Keratinocyte (primary cell): ENCODE results near the gene TLE6. TPM values are rescaled to one million over a fixed set of nuclear protein-coding genes. Genes with fewer than 3 reads are reported as not detected.

Experiments used
- DNase-seq: peaks from one replicate; pipeline ENCODE4 v3.0.0-alpha.2; 2011; ENCODE audit warnings: low read depth, missing footprints, low spot score
- FAIRE-seq: peaks from 2 replicates; lab custom pipeline; 2011; peaks lifted over from hg19 to GRCh38; lab: Jason Lieb, UNC
- H2AFZ ChIP-seq: 2 replicates; pipeline ENCODE4 v1.6.0; 2012; ENCODE audit warnings: low read length, control low read depth, inconsistent platforms; ENCODE audit not compliant: control insufficient read depth
- H3K27ac ChIP-seq: 2 replicates; pipeline ENCODE4 v1.5.1; 2011; ENCODE audit warnings: low read length; ENCODE audit not compliant: control insufficient read depth, insufficient read depth
- H3K27me3 ChIP-seq: 3 replicates; pipeline ENCODE4 v1.6.0; 2011; ENCODE audit warnings: low read length; ENCODE audit not compliant: control insufficient read depth, insufficient read depth; ENCODE audit errors: extremely low read depth
- H3K36me3 ChIP-seq, 2 experiments: 2 replicates in 1 of 2; 3 replicates in 1 of 2; pipeline ENCODE4 v1.5.1; 2011; ENCODE audit warnings: low read length in 2 of 2, mild to moderate bottlenecking in 1 of 2; ENCODE audit not compliant: control insufficient read depth in 2 of 2, insufficient read depth in 2 of 2; ENCODE audit errors: extremely low read depth in 1 of 2
- H3K4me1 ChIP-seq: 3 replicates; pipeline ENCODE4 v1.5.1; 2011; ENCODE audit warnings: low read length; ENCODE audit not compliant: control insufficient read depth, insufficient read depth; ENCODE audit errors: extremely low read depth
- H3K4me2 ChIP-seq: 3 replicates; pipeline ENCODE4 v1.6.0; 2011; ENCODE audit warnings: low read depth, low read length; ENCODE audit not compliant: control insufficient read depth, insufficient read depth; ENCODE audit errors: extremely low read depth
- H3K4me3 ChIP-seq, 3 experiments: fragments of 200-600 bp in 1 of 3; sonication (generic) in 1 of 3; 2 replicates in 2 of 3; 3 replicates in 1 of 3; pipeline ENCODE4 v1.5.1; 2011 to 2016; ENCODE audit warnings: low read length in 3 of 3, mild to moderate bottlenecking in 3 of 3, control low read depth in 2 of 3, inconsistent platforms in 1 of 3, low read depth in 1 of 3, mixed read lengths in 1 of 3, mixed run types in 1 of 3, moderate library complexity in 1 of 3; ENCODE audit not compliant: control insufficient read depth in 2 of 3, insufficient read depth in 2 of 3; ENCODE audit errors: extremely low read depth in 1 of 3
- H3K79me2 ChIP-seq: 2 replicates; pipeline ENCODE4 v1.6.0; 2012; ENCODE audit warnings: low read length; ENCODE audit not compliant: control insufficient read depth, insufficient read depth
- H3K9ac ChIP-seq: 3 replicates; pipeline ENCODE4 v1.6.0; 2011; ENCODE audit warnings: low read length; ENCODE audit not compliant: control insufficient read depth, insufficient read depth; ENCODE audit errors: extremely low read depth
- H3K9me1 ChIP-seq: 3 replicates; pipeline ENCODE4 v1.6.0; 2011; ENCODE audit warnings: low read length; ENCODE audit not compliant: control insufficient read depth, insufficient read depth; ENCODE audit errors: extremely low read depth
- H3K9me3 ChIP-seq: 2 replicates; pipeline ENCODE4 v1.5.1; 2012; ENCODE audit warnings: low read depth, low read length; ENCODE audit not compliant: control insufficient read depth
- H4K20me1 ChIP-seq: 3 replicates; pipeline ENCODE4 v1.6.0; 2011; ENCODE audit warnings: low read length; ENCODE audit not compliant: control insufficient read depth, insufficient read depth; ENCODE audit errors: extremely low read depth
- CTCF ChIP-seq, 3 experiments: IDR thresholded peaks in 1 of 3; conservative IDR thresholded peaks in 1 of 3; optimal IDR thresholded peaks in 1 of 3; 2 replicates in 2 of 3; 3 replicates in 1 of 3; pipeline versions ENCODE3 to v1.5.1; 2011; ENCODE audit warnings: low read length in 3 of 3, mild to moderate bottlenecking in 3 of 3, moderate library complexity in 2 of 3, control low read depth in 1 of 3, inconsistent platforms in 1 of 3; ENCODE audit not compliant: insufficient read depth in 2 of 3; ENCODE audit errors: extremely low read depth in 1 of 3
- EZH2 ChIP-seq: IDR thresholded peaks from one replicate; pipeline ENCODE4 v1.6.1; 2012; ENCODE audit warnings: inconsistent platforms, mild to moderate bottlenecking, low read length, moderate library complexity
- dilution Hi-C: fragments of 300-500 bp; cut with MboI; formaldehyde crosslinking; loops from one replicate; pipeline ENCODE4 v1.7.0; 2020; ENCODE audit warnings: low sequenced_read_pairs; ENCODE audit not compliant: extremely low pct_ligation_motif_present
- polyA plus RNA-seq, 5 experiments: library from polyadenylated mRNA; depleted of rRNA in 3 of 5; stranded (reverse) in 3 of 5; stranded (forward) in 1 of 5; unstranded in 1 of 5; fragments of >200 nt; gene quantifications; 1 replicate in 1 of 5; 2 replicates in 3 of 5; 3 replicates in 1 of 5; pipeline versions ENCODE4 v1.2.1 to v1.2.3, GENCODE V29; 2011 to 2012; ENCODE audit warnings: missing spikeins in 2 of 5, low read depth in 1 of 5, low replicate concordance in 1 of 5

Gene TLE6
- polyA plus RNA-seq, 1 donor (not counting 4 experiments of a cell fraction or from before 2014, with no cell fraction given), result 1.2 TPM

GRCh38 chr19:2998642-2999041, 21.3 kb downstream of the TLE6 start:
- H3K27me3 ChIP-seq, result no peaks in the 10 kb centered on the region
- no peak overlapping the region for H3K4me2 ChIP-seq
- no peak overlapping the region for H3K9ac ChIP-seq
- H3K79me2 ChIP-seq, result no peaks in the 10 kb centered on the region
- H2AFZ ChIP-seq, result no peak overlapping the region
- no peak overlapping the region for H3K27ac ChIP-seq
- H3K9me3 ChIP-seq, result no peaks in the 10 kb centered on the region
- H3K4me1 ChIP-seq, result no peaks in the 10 kb centered on the region
- H3K4me3 ChIP-seq, result no peak overlapping the region
- no peaks in the 10 kb centered on the region for H3K9me1 ChIP-seq
- FAIRE-seq (no peak), DNase-seq (no peak)
- dilution Hi-C loops, result no loop called here
- H4K20me1 ChIP-seq, result no peaks in the 10 kb centered on the region
- TF ChIP-seq EZH2 (no peak), CTCF (optimal IDR thresholded peaks at IDR 0.05 in 1 of 3, IDR thresholded peaks at IDR 0.05 in 1 of 3, conservative IDR thresholded peaks at IDR 0.05 in 1 of 3; ENCODE audit: extremely low read depth in 1 of 3, insufficient read depth in 2 of 3, low read length in 3 of 3) (no peak)
- no peaks in the 10 kb centered on the region for H3K36me3 ChIP-seq

- Histone ChIP-seq H3K4me3 (no peak overlapping the region), H3K27ac (no peak overlapping the region), H4K20me1 (no peaks in the 10 kb centered on the region), H3K9me1 (no peaks in the 10 kb centered on the region), H3K36me3 (no peaks in the 10 kb centered on the region), H3K9me3 (no peaks in the 10 kb centered on the region), H3K4me1 (no peaks in the 10 kb centered on the region), H2AFZ (no peak overlapping the region), H3K27me3 (no peaks in the 10 kb centered on the region), H3K9ac (no peak overlapping the region), H3K4me2 (no peak overlapping the region), H3K79me2 (no peaks in the 10 kb centered on the region)
- no peak for TF ChIP-seq EZH2
- TF ChIP-seq CTCF (optimal IDR thresholded peaks at IDR 0.05 in 1 of 3, IDR thresholded peaks at IDR 0.05 in 1 of 3, conservative IDR thresholded peaks at IDR 0.05 in 1 of 3; ENCODE audit: extremely low read depth in 1 of 3, insufficient read depth in 2 of 3, low read length in 3 of 3), result no peak
- FAIRE-seq (no peak), DNase-seq (no peak)
- dilution Hi-C loops, result no loop called here
These were observed 24.0 kb downstream of the TLE6 start for GRCh38 chr19:3001235-3001800.
